Heart left ventricle (tissue), 13 donors: ENCODE data around the gene CSMD2.

ENCODE experiments used
- POLR2A ChIP-seq, 2 donors: fragments of 450-650 bp; IDR thresholded peaks; one replicate each; pipeline ENCODE4 v1.6.1; 2017; ENCODE audit warnings: antibody characterized with exemption in 2 of 2, mild to moderate bottlenecking in 2 of 2, moderate library complexity in 2 of 2
- TF ChIP-seq, protein P1 (sequence below), 12 donors: fragments of 200-600 bp; sonication (generic) in 4 of 12; IDR thresholded peaks; one replicate each; pipeline versions ENCODE4 v1.5.0 to v1.8.0; 2018 to 2022; ENCODE audit warnings: antibody characterized with exemption in 12 of 12, mild to moderate bottlenecking in 5 of 12
- donor health status: ischemic (EF 13 %, LVEDD 7.1; RV severe dilation, severe dysfunction).
- donor health status: DM: no; HTN: yes; CAD: no.
- donor health status: DM: no; HTN: no; CAD: no.
- donor health status: ischemic (EF 25% LVEDD 6.9; RV normal size, moderate dysfunction).
- donor health status: ischemic (EF 25% LVEDD 5.7; RV mildly dilated, moderate dysfunction).
- donor health status: ischemic (EF 35%, LVEDD 5.7; RV mildly dilated, moderate dysfunction).
- donor health status: nonischemic (EF 11% LVEDD 7.7; RV severe dilation, severe dysfunction).
- donor health status: DM: yes; HTN: yes; CAD: no.
- donor health status: PGD.
- donor health status: ischemic (EF 29% LVEDD 5.4; RV normal size, mild dysfunction).
- donor health status: nonischemic (EF 23%, LVEDD 6.1; RV moderate dilation, normal function).

GRCh38 chr1:34166191-34166624, 1.2 kb upstream of the CSMD2 start:
- TF ChIP-seq, protein P1, sequence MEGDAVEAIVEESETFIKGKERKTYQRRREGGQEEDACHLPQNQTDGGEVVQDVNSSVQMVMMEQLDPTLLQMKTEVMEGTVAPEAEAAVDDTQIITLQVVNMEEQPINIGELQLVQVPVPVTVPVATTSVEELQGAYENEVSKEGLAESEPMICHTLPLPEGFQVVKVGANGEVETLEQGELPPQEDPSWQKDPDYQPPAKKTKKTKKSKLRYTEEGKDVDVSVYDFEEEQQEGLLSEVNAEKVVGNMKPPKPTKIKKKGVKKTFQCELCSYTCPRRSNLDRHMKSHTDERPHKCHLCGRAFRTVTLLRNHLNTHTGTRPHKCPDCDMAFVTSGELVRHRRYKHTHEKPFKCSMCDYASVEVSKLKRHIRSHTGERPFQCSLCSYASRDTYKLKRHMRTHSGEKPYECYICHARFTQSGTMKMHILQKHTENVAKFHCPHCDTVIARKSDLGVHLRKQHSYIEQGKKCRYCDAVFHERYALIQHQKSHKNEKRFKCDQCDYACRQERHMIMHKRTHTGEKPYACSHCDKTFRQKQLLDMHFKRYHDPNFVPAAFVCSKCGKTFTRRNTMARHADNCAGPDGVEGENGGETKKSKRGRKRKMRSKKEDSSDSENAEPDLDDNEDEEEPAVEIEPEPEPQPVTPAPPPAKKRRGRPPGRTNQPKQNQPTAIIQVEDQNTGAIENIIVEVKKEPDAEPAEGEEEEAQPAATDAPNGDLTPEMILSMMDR (IDR thresholded peaks at IDR 0.05): no peak
- no peak for TF ChIP-seq POLR2A (IDR thresholded peaks at IDR 0.05)
